Right lobe of liver (tissue), 6 donors: Measurements from ENCODE around the gene TRABD. TPM values are rescaled to one million over a fixed set of nuclear protein-coding genes. Genes with fewer than 3 reads are reported as not detected.
A peak's percentile ranks its signal among the peaks of the same experiment; 100 is the strongest.
"Not testable (repeated sequence)": the region's sequence is repeated elsewhere in the genome, so short reads cannot be mapped to it uniquely, and the experiment has no call there.

Source experiments
- ATAC-seq, 4 donors: fragments of 200-7000 bp; cut with Tn5 transposase; one replicate each; pipeline ENCODE4 v1.9.1; 2020; ENCODE audit warnings: mild to moderate bottlenecking in 4 of 4, moderate library complexity in 4 of 4
- DNase-seq, 3 donors: peaks; one replicate each; pipeline ENCODE4 v3.0.0-alpha.2; 2020
- H3K27ac ChIP-seq, 3 donors: fragments of 200-600 bp; one replicate each; pipeline ENCODE4 v1.8.0; 2022
- H3K27me3 ChIP-seq, 2 donors: fragments of 200-600 bp; one replicate each; pipeline ENCODE4 v1.8.0; 2022
- H3K36me3 ChIP-seq, 4 donors: fragments of 200-600 bp; sonication (generic) in 1 of 4; one replicate each; pipeline versions ENCODE4 v1.5.1 to v1.8.0; 2017 to 2022; ENCODE audit warnings: control low read depth in 1 of 4
- H3K4me1 ChIP-seq, 4 donors: fragments of 200-600 bp; sonication (generic) in 1 of 4; one replicate each; pipeline versions ENCODE4 v1.5.1 to v1.8.0; 2017 to 2022; ENCODE audit warnings: control low read depth in 1 of 4
- H3K4me3 ChIP-seq, 3 donors: fragments of 200-600 bp; one replicate each; pipeline ENCODE4 v1.8.0; 2022
- H3K9me3 ChIP-seq, 4 donors: fragments of 200-600 bp; sonication (generic) in 1 of 4; one replicate each; pipeline versions ENCODE4 v1.5.1 to v1.8.0; 2017 to 2022; ENCODE audit warnings: control low read depth in 1 of 4
- POLR2A ChIP-seq: fragments of 450-650 bp; IDR thresholded peaks from one replicate; pipeline ENCODE4 v1.6.1; 2017; ENCODE audit warnings: antibody characterized with exemption, mild to moderate bottlenecking
- WGBS: methylation state at CpG from one replicate; pipeline ENCODE4 v1.1.6; 2018; ENCODE audit warnings: low coverage, low lambda C conversion rate; ENCODE audit not compliant: insufficient coverage; ENCODE audit errors: missing lambda C conversion rate; 5-methylcytosine and 5-hydroxymethylcytosine counted together
- intact Hi-C, 2 donors: fragments of 100-400 bp; cut with DNase I; formaldehyde crosslinking; loops; one replicate each; pipeline versions ENCODE4 v1.11.2 to v1.14.1; 2022
- total RNA-seq, 6 experiments: library from RNA; depleted of rRNA in 2 of 6; stranded (reverse); fragments of >200 nt in 2 of 6; fragmentation: NEBNext Ultra II Directional in 3 of 6; extraction: Animal tissue kit (Norgen Biotek cat#: 25700) in 3 of 6; gene quantifications; one replicate each; pipeline versions ENCODE4 v1.1.0 to v1.2.4, GENCODE V29; 2016 to 2023
- TF ChIP-seq, protein P1 (sequence below), 4 donors: fragments of 200-600 bp in 3 of 4; fragments of 450-650 bp in 1 of 4; IDR thresholded peaks; one replicate each; pipeline versions ENCODE4 v1.5.1 to v1.8.0; 2016 to 2022; ENCODE audit warnings: antibody characterized with exemption in 4 of 4, mild to moderate bottlenecking in 2 of 4
- donor health status: DM: no; HTN: yes; CAD: no.
- donor health status: DM: no; HTN: no; CAD: no.
- donor health status: DM: no; HTN: no; CAD: no.
- donor health status: DM: no; HTN: yes; CAD: no.
- donor health status: DM: no; HTN: yes; CAD: no.

TRABD gene
- total RNA-seq, 6 experiments from 2014 or later, result 18.9 to 30.2 (median 22.8) TPM

DNA sequence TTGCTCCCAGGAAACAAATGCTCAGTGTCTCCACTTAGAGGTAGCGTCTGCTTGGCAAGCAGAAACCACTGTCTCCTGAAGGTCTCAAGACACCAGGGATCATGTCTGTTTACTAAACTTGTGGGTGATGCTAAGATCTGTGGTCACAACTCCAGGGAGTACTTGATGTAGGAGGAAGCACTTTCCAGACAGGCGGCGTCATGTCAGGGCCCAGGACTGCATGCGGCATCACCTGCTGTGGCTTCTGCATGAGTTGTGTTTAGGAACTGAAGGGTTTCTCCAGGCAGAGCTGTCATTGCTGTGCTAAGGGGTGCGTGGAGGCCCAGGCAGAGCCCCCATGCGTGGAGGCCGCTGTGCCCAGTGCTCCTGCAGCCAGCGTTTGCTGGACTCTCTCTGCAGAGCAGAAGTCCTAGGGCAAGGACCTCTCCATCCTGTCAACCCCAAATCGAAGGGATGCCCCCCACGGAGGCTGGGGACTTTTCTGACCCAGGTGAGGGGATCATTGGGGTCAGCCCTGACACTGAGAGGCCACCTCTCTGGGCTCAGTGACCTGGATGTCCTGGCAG is 23.2 kb upstream of the TRABD start:
- WGBS, result 100% methylated on average over 3 of the region's 10 CpGs
- Histone ChIP-seq H3K27ac (no peak overlapping the region), H3K4me1 (no peaks in the 10 kb centered on the region), H3K9me3 (no peaks in the 10 kb centered on the region), H3K4me3 (no peak overlapping the region), H3K36me3 (no peaks in the 10 kb centered on the region), H3K27me3 (no peaks in the 10 kb centered on the region)
- no peak for DNase-seq
- no peak for ATAC-seq
- TF ChIP-seq, protein P1, sequence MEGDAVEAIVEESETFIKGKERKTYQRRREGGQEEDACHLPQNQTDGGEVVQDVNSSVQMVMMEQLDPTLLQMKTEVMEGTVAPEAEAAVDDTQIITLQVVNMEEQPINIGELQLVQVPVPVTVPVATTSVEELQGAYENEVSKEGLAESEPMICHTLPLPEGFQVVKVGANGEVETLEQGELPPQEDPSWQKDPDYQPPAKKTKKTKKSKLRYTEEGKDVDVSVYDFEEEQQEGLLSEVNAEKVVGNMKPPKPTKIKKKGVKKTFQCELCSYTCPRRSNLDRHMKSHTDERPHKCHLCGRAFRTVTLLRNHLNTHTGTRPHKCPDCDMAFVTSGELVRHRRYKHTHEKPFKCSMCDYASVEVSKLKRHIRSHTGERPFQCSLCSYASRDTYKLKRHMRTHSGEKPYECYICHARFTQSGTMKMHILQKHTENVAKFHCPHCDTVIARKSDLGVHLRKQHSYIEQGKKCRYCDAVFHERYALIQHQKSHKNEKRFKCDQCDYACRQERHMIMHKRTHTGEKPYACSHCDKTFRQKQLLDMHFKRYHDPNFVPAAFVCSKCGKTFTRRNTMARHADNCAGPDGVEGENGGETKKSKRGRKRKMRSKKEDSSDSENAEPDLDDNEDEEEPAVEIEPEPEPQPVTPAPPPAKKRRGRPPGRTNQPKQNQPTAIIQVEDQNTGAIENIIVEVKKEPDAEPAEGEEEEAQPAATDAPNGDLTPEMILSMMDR (IDR thresholded peaks at IDR 0.05), result no peak
- TF ChIP-seq POLR2A, result no peak
- intact Hi-C loops, result no loop called here

DNA sequence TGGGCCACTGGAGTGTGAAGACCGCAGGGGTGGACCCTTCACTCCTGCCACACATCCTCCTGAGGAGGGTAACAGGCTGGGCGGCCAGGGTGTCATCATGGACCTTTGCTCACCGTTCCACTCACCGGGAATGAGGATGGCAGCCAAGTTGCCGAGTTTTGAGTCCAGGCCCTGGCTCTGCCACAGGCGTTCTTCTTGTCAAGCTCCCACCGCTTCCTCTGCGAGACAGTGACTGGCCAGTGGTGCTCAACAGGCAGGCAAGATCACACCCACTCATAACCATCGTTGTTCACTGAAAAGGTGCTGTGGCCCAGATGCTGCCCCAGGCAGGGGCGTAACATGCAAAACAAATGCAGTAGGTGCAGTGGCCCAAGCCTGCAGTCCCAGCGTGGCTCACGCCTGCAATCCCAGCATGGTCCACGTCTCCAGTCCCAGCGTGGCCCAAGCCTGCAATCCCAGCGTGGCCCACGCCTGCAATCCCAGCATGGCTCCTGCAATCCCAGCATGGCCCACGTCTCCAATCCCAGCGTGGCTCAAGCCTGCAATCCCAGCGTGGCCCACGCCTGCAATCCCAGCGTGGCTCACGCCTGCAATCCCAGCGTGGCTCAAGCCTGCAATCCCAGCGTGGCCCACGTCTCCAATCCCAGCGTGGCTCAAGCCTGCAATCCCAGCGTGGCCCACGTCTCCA is 20.1 kb upstream of the TRABD start:
- H3K4me3 ChIP-seq, result no peak overlapping the region
- intact Hi-C loops, result no loop called here
- H3K36me3 ChIP-seq, result no peaks in the 10 kb centered on the region
- no peaks in the 10 kb centered on the region for H3K9me3 ChIP-seq
- WGBS, result 47% methylated on average over 2 of the region's 28 CpGs
- no peaks in the 10 kb centered on the region for H3K27me3 ChIP-seq
- ATAC-seq, result peak in 2 of 4 donors; percentile 14 to 20
- no peak overlapping the region for H3K27ac ChIP-seq
- no peak for DNase-seq
- H3K4me1 ChIP-seq, result no peaks in the 10 kb centered on the region
- no peak for TF ChIP-seq POLR2A
- TF ChIP-seq, protein P1 (IDR thresholded peaks at IDR 0.05), result no peak

DNA sequence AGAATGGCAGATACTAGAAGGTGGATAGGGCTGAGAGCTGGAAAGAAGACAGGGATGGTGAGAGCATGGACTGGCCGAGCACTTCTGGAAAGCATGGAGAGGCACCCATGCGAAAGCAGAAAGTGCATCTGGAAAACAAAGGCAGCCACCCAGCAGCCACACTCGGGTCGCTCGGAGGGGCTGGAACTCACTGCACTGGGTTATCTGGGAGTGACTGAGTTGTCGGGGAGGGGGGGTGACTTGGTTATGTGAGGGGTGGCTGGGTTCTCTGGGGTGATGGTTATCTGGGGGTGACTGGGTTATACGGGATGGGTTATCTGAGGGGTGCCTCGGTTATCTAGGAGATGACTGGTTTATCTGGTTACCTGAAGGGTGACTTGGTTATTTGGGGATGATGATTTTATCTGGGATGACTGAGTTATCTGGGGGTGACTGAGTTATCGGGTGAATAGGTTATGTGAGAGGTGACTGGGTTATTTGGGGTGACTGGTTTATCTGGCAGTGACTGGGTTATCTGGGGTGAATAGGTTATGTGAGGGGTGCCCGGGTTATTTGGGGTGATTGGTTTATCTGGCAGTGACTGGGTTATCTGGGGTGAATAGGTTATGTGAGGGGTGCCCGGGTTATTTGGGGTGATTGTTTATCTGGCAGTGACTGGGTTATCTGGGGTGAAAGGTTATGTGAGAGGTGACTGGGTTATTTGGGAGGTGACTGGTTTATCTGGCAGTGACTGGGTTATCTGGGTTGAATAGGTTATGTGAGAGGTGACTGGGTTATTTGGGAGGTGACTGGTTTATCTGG is 17.8 kb upstream of the TRABD start:
- Histone ChIP-seq H3K4me3 (no peak overlapping the region), H3K36me3 (no peaks in the 10 kb centered on the region), H3K27me3 (no peaks in the 10 kb centered on the region), H3K9me3 (no peaks in the 10 kb centered on the region), H3K27ac (no peak overlapping the region), H3K4me1 (peaks cover 0 to 15% (median 0%) of the 10 kb centered on the region in 4 donors)
- intact Hi-C loops, result no loop called here
- no peak for ATAC-seq
- no peak for TF ChIP-seq POLR2A
- TF ChIP-seq, protein P1 (IDR thresholded peaks at IDR 0.05), result no peak
- DNase-seq, result no peak
- WGBS, result 37% methylated on average over 7 of the region's 11 CpGs

DNA sequence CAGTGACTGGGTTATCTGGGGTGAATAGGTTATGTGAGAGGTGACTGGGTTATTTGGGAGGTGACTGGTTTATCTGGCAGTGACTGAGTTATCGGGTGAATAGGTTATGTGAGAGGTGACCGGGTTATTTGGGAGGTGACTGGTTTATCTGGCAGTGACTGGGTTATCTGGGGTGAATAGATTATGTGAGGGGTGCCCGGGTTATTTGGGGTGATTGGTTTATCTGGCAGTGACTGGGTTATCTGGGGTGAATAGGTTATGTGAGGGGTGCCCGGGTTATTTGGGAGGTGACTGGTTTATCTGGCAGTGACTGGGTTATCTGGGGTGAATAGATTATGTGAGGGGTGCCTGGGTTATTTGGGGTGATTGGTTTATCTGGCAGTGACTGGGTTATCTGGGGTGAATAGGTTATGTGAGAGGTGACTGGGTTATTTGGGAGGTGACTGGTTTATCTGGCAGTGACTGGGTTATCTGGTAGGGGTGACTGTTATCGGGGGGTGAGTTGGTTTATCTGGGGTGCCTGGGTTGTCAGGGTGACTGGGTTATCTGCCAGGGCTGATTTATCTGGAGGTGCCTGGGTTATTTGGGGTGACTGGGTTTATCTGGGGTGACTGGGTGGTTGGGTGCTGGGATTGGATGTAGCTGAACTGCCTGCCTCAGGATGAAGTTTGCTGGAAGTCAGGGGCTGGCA is 17.1 kb upstream of the TRABD start:
- intact Hi-C loops, DNase-seq, ATAC-seq, H3K27ac ChIP-seq, H3K27me3 ChIP-seq, H3K4me3 ChIP-seq, H3K9me3 ChIP-seq, H3K36me3 ChIP-seq: not testable (repeated sequence)
- H3K4me1 ChIP-seq, result peaks cover 0 to 15% (median 0%) of the 10 kb centered on the region in 4 donors
- WGBS, result 49% methylated on average over 5 of the region's 5 CpGs
